ENCODE measurements around the gene CSTF2.
"Not testable (repeated sequence)": the region's sequence is repeated elsewhere in the genome, so short reads cannot be mapped to it uniquely, and the experiment has no call there.

CSTF2 gene

GRCh38 chrX:100819837-100820666 is at the start of gene CSTF2:
Gene CSTF2 (plus strand): TSS chrX:100820391. CDS start chrX:100820417, 26 bp downstream.
- DNase-seq: peak; percentile 80

- not testable (repeated sequence) for DNase-seq
These were observed 23.8 kb upstream of the CSTF2 start for GRCh38 chrX:100796371-100796770.

GRCh38 chrX:100797359-100797758 is 22.8 kb upstream of the CSTF2 start:
- DNase-seq: no peak

GRCh38 chrX:100798484-100799214 is 21.5 kb upstream of the CSTF2 start:
- no peak for DNase-seq

GRCh38 chrX:100802843-100803242 is 17.3 kb upstream of the CSTF2 start:
- DNase-seq: no peak

GRCh38 chrX:100804780-100805179 is 15.4 kb upstream of the CSTF2 start:
- DNase-seq: no peak

- not testable (repeated sequence) for DNase-seq
These were observed 11.9 kb upstream of the CSTF2 start for GRCh38 chrX:100808265-100808664.

- DNase-seq: no peak
These were observed 7.7 kb upstream of the CSTF2 start for GRCh38 chrX:100812216-100813158.

GRCh38 chrX:100817340-100817739 is 2.9 kb upstream of the CSTF2 start:
- DNase-seq: no peak

- DNase-seq: no peak
These were observed 706 bp upstream of the CSTF2 start for GRCh38 chrX:100819534-100819836.

- peak; percentile 18 for DNase-seq
These were observed 9.5 kb downstream of the CSTF2 start for GRCh38 chrX:100829730-100830129.

GRCh38 chrX:100830143-100830542 is 10.0 kb downstream of the CSTF2 start:
- DNase-seq: no peak

GRCh38 chrX:100830547-100830946 is 10.4 kb downstream of the CSTF2 start:
- no peak for DNase-seq

- no peak for DNase-seq
These were observed 11.2 kb downstream of the CSTF2 start for GRCh38 chrX:100831219-100831946.

- DNase-seq: no peak
These were observed 30.1 kb downstream of the CSTF2 start for GRCh38 chrX:100850317-100850716.

GRCh38 chrX:100852810-100853209 is 32.6 kb downstream of the CSTF2 start:
- DNase-seq: no peak

- DNase-seq: no peak
These were observed 43.2 kb downstream of the CSTF2 start for GRCh38 chrX:100863326-100863864.

GRCh38 chrX:100864657-100865391 is 44.6 kb downstream of the CSTF2 start:
- DNase-seq: no peak

- no peak for DNase-seq
These were observed 48.1 kb downstream of the CSTF2 start for GRCh38 chrX:100868273-100868672.

GRCh38 chrX:100870527-100870926 is 50.3 kb downstream of the CSTF2 start:
- no peak for DNase-seq
